Activated CD8-positive, alpha-beta memory T cell treated with anti-CD3 and anti-CD28 coated beads for 48 hours (primary cell): ENCODE data around the gene TAF10.

Source experiments
- DNase-seq, 3 experiments: peaks; one replicate each; pipeline ENCODE4 v3.0.0-alpha.2; 2020; ENCODE audit warnings: low read depth in 2 of 3, low spot score in 2 of 3

The TAF10 gene

DNA sequence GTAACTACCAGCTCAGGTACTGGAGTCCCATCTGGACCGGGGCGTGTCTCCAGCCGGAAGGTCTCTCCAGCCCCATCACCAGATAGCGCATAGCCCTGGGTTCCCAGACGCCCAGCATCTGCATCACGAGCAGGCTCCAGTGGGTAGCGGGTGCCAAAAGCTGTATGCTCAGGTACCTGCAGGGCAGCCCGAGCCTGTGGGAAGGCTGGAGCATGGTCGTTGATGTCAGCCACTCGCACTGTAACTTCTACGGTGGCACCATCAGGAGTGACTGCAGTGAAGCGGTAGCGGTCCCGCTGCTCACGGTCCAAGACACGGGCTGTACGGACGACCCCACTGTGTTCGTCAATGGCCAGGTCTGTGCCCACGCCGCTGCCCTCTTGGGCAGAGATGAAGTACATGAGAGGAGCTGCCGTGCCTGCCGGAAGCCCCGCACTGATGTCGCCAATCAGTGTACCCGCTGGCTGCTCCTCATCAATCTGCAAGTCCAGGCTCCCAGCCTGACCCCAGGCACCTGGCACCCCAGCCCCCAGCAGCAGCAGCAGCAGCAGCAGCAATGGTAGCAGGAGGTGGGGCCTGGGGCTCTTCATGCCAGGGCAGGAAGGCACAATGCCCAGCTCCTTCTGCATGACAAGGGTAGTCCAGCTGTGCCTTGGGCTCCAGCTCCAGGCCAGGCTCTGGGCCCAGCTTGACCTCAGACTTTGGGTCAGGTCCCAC, 29.1 kb upstream of the TAF10 start:
- DNase-seq = no peak

DNA sequence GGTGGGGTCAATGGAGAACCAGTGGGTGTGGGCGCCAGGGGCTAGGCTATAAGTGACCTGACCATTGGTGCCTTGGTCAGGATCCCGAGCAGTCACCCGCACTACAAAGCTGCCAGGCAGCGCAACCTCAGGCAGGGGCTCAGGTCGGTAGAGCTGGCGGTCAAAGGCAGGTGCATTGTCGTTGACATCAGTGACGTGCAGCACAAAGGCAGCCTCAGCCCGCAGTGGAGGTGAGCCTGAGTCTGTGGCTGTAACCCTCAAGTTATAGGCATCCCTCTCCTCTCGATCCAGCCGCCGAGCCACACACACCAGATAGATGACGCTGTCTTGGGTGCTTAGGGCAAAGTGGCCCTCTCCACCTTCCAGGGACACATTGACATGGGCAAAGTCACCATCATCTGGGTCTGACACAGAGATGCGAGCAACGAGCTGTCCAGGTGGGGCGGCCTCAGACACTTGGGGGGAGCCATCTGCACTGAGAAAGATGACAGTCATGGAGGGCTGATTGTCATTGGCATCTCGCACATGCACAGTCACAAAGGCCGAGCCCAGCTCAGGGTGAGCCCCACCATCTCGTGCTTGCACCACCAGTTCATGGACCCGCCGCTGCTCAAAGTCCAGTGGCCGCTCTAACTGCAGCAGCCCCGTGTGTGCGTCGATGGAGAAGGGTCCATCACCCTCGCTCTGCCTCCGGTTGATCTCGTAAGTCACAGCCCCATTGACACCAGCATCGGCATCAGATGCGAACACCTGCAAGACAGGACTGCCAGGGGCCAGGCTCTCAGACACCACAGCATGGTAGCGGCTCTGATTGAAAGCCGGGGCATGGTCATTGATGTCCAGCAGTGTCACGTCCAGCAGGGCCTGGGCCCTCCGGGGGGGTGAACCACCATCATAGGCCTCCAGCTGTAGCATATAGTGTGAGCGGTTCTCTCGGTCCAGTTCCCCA, 28.3 kb upstream of the TAF10 start:
- no peak for DNase-seq

DNA sequence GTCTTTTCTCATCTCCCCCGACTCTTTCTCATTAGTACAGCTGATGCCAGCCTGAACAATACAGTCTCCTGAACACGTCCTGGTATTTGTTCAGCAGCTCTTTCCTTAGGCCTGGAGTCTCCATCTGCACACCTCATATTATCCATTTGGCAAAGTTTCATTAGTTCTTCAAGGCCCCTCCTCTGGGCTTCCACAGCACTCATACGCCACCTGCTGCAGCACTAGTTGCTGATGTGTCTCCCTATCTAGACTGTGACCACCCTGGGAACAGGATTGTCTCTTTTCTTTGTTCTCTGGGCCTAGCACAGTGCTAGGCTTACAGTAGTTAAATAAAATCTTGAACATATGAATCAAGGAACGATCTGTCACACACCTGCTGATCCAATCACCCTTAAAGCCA, 26.4 kb upstream of the TAF10 start:
- DNase-seq = no peak

DNA sequence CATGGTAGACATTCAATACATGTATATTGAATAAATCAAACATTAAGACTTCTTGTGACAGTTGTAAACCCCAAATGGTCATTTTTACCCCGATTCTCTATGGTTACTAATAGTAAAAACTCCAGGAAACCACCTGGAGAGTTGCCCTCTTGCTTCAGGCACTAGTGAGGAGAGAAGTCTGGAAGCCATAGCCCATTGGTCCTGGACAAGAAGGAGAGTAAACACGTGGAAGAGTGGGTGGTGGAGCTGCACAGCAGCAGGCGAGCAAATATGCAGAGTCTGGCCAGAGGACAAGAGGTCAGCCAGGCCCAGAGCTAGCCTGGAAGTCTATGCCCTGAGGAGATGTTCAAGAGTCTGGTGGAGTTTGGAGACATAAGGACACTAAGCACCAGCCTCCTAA, 25.9 kb upstream of the TAF10 start:
- DNase-seq = no peak

DNA sequence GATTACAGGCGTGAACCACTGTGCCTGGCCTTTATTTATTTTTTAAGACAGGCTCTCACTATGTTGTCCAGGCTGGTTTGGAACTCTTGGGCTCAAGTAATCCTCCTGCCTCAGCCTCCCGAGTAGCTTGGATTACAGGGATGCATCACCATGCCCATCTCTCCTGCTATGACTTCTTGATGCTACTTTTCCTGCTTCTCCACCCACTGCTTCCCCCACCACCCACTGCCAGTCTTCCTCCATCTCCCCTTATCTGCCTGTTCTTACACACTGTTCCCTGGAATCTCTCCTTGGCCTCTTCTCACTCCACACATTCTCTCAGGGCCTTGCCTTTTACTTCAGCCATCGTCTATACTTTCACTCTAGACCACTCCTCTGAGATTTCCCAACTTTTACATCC, 24.5 kb upstream of the TAF10 start:
- DNase-seq = no peak

DNA sequence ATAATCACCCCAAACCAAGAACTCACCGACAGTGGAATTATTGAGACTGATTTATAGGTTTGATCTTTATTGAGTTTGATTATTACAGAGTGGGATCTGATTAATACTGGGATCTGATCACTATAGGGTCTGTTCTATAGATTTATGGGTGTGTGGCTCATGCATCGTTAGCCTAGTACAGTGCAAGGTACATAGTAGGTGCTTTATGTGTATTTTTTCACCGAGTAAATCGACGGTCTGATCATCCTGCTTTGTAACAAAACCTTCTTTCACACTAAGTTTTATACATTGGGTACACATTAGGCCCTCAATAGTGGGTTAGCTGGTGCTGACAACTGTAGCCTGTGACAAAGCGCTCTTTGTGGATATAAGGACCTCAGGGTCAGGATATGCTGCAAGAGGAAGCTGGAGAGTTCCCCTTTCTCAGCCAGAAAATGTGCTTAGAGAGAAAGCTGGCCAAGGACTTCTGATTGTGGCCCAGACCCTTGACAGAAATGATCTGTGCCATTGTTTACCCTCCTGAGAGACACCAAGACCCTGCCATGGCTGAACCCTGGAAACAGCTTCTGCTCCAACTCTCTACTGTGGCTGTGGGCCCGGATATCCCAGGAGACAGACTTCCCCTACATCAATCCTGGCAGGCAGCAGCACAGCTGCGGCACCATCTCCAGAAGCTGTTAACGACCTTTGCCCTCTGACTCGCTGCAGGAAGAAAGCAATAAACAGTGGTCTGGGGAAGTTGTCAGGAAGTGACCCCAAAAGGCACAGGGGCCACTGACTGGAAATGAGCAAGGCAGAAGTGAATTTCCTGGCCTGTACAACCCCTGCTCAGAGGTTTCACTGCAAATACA, 23.3 kb upstream of the TAF10 start:
- DNase-seq = no peak

DNA sequence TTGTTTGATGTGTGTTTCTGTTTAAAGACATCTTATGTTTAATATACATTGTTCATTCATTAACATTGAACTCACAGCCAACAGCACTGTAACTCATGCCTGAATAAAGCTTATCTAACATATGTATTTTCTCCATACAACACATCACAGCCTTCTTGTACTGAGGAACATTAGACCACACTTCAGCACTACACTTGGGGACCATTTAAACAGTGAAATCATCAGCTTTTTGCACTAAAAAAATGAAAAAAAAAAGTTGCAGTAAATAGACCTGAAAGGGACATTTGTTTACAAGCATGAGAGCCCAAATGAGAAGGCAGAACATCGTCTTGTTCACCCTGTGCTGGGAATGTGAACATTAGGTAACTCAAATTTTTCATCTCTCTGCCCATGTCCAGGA, 22.5 kb upstream of the TAF10 start:
- DNase-seq = no peak

DNA sequence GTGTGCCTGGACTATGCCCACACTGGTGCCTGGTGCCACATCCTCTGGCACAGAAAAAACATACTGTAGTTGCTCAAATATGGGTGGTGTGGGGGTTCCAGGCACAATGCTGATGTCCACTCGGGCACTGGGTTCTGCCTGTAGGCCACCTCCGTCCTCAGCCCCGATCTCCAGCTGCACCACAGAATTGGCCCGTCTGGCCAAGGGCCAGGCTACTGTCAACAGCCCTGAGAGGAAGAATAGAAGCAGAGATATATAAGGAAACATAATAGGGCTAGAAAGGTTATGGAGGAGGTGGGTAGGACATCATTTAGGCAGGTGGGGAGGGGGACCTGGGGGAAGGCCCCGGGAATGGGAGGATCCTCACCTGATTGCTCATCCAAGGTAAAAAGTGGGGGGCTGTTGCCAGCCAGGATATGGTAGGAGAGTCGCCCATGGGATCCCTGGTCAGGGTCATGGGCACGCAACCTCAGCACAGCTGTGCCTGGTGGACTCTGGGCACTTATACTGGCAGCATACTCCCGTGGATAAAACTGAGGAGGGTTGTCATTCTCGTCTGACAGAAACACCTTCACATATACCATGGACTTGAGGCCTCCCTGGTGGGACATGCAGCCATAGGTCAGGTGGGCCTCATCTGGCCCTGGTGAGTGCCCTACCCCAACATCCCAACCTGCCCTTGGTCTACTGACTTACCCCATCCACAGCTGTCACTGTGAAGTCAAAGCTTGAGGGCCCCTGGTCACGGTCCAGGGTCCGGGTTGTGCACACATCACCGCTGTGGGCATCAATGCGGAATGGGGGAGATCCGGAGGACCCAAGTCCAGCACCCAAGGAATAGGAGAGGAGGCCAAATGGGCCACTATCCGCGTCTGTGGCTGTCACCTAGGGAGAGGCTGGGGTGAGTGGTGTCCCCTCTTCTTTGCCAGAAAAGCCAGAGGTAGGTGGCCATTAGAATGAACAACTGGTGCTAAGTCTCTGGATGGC, 21.7 kb upstream of the TAF10 start:
- DNase-seq = no peak

DNA sequence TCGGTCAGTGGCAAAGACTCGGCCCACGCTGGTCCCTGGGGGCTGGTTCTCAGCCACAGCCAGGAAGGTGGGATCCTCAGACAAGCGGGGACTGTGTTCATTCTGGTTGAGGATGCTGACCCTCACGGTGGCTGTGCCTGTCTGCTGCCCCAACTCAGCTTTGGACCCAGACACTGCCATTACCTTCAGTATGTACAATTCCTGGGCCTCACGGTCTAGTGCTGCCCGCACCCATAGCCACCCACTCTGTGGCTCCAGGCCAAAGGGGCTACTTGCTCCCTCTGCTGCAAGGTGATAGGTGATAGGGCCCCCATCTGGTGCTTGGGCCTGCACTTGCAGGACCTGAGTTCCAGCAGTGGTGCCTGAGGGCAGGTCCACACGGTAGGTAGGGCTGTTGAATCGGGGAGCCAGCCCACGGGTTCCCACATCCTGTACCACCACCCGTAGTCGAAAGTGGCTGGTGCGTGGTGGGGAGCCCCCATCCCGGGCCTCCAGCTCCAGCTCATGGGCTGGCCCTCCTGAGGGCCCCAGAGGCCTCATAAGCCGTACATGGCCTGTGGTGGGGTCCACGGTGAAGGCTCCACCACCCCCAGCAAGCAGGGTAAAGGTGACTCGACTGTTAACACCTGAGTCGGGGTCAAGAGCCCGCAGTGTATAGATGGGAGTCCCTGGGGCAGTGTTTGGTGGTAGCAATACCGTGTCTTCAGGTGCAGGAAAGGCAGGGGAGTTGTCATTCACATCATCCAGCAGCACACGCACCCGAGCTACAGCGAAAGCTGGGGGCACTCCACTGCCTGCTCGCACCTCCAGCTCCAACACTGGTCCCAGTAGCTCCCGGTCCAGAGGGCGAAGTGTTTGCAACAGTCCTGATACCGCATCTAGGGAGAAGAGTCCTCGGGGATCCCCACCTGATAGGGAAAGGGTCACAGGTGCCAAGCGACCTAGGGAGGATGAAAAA, 20.4 kb upstream of the TAF10 start:
- no peak for DNase-seq

DNA sequence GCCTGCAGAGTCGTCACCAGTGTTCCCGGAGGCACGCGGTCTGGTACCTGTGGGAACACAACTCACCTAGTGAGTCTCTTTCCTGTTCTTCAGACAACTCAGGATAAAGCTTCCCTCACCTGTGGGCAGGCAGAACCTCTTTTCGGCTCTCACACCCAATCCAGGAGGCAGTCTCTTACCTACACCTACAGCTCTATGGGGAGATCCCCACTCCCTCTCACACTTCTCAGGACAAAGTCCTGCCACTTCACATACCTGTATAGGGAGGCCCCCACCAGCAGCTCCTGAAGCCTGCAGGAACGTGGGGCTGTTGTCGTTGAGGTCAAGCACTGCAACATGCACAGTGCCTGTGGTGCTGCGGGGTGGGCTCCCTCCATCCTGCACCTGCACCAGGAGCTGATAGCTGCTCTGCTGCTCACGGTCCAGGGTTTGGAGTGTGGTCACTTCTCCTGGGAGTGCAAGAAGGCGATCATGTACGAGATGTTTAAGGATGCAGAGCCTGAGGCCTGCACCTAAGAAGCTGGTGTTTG, 19.4 kb upstream of the TAF10 start:
- no peak for DNase-seq

DNA sequence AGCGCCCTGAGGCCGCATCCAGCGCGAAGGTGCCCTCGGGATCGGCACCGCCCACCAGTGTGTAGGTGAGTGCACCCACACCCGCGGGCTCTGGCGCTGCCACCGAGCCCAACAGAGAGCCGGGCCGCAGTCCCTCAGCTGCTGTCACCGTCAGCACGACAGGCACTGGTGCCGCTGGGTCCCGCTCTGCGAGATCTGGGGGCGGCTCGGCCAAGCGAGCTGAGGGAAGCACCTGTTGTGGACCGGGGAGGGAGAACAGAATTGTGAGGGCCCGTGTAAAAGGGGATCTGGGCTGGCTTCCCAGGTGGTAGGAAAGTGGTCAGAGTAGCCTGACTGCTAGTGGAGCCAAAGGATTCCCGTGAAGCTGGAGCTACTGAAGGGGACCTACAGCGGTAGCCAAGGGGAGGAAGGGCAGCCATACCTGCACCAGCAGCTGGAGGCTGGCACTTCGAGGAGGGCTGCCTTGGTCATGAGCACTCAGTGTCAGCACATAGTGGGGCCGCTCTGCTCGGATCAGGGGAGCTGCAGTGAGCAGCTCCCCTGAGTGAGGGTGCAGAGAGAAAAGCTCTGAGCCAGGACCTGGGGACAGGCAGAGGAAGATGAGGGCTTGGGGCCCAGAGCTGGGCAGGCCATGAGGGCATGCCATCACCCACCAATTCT, 18.7 kb upstream of the TAF10 start:
- no peak for DNase-seq

DNA sequence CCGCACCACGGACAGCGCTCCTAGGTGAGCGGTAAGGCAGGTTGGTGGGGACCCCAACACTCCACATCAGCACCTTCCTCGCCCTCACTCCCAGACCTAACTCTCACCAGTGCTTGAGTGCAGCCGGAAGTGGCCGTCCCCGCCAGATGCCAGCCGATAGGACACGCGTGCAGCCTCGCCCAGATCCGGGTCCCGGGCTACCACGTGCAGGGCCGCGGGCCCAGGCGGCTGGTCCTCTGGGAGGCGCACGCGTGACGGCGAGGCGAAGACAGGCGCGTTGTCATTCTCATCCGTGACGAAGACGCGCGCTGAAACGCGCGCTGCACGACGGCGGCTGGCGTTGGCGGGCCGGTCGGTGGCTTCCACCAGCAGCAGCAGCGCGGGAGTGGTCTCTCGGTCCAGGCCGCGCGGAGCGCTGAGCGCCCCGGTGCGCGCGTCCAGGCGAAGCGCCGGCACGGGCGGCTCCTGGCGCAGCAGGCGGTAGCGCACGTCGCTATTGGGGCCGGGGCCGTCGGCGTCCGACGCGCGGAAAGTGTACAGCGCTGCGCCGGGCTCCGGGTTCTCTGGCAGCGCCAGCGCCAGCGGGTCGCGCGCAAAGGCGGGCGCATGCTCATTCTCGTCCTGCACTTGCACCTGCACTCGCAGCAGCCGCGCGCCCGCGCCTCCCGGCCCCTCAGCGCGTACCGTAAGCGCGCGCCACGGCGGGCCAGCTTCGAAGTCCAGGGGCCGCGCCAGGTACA, 18.0 kb upstream of the TAF10 start:
- no peak for DNase-seq

DNA sequence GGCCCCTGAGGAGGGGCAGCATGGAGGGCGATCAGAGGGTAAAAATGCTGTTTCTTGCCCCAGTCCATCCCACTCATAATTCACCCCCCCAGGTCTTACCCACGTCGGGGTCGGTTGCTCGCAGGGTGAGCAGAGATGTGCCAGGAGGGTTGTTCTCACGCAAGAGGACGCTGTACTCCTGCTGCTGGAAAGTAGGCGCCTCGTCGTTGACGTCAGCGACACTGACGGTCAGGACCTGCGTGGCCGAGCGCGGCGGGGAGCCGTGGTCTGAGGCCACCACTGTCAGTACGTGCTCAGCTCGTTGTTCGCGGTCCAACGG, 17.5 kb upstream of the TAF10 start:
- no peak for DNase-seq

DNA sequence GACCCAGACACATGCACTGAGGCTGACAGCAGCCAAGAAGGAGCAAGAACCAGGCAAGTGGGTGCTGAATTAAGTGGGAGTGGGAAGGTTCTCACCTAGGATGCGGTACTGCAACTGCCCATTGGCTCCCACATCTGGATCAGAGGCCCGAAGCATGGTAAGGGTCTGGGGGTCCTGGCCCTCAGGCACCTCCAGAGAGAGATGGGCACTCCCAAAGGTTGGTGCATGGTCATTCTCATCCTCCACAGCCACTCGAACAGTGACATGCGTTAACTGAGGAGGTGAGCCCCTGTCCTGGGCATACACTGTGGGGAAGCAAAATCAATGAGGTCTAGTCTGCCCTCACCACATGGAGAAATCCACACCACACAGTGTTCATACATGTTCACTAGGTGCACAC, 16.5 kb upstream of the TAF10 start:
- no peak for DNase-seq

DNA sequence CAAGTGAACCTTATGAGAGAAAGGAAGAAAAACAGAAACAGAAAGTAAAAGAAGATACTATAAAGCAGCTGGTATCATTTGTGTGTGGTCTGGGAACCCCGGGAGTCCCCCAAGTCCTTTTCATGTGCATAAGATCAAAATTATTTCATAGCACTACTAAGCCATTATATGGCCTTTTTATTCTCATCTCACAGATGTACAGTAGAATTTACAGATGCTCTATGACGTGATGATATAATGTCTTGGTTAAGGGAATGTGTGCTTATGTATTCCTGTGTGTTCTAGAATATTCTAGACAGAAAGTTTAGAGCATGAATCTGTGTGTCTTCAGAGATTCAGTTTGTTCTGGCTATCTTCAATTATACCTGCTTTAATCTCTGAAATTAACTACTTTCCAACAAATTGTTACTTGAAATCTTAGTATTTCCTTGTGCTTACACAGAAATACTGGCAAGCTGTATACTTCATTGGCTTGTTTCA, 15.8 kb upstream of the TAF10 start:
- DNase-seq = no peak

DNA sequence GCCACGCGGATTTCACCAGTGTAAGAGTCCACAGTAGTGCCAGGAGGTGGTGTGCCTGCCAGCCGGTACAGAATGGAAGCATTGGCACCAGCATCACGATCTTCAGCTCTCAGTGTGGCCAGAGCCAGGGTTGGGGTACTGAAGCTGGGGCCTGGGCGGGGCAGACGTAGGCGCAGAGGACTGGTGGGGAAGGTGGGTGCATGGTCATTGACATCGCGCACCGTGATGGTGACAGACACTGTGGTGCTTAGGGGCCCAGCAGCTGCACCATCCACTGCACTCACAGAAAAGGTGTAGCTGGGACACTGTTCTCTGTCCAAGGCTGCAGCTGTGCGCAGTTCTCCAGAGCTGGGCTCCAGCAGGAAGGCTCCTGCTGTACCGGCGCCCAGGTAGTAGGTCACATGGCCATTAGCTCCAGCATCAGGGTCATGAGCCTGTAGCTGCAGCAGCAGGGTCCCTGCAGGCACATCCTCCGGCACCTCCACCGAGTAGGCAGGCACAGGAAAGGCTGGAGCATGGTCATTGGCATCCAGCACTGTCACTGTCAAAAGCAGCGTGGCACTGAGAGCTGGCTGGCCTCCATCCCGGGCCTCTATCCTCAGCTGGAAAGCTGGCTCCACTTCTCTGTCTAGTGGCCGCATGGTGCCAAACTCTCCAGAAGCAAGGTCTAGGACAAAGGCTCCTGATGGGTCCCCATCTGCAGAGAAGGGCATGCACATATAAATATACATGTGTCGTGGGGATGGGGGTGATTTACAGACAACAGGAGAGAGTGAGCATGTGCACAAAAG, 15.2 kb upstream of the TAF10 start:
- DNase-seq = no peak

DNA sequence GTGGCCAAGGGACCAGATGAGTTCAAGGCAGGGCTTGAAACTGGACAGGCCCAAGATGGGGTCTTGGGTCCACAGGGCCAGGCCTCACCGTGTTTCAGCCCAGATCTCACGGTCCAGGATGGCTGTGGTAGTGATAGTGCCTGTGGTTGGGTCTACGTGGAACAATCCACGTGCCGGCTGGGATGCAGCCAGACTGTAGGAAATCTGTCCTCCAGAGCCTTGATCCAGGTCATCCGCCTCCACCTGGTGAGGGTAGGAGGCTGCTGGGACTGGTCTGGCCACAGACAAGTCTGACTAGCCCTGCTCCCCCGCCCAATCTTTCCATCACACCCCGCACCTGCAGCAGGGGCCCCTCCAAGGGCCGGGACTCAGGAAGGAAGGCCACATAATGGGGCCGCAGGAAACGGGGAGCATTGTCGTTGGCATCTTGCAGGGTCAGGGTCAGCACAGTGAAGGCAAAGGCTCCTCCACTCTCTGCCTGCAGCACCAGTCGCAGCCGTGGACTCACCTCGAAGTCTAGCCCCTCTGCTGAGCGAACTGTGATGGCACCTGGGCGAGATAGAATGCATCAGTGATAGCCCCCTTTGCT, 13.9 kb upstream of the TAF10 start:
- DNase-seq = no peak
